HepG2 (cell line): ENCODE results near the gene KANSL1. TPM values are rescaled to one million over a fixed set of nuclear protein-coding genes. Genes with fewer than 3 reads are reported as not detected.

Experiments used
- DR1 ChIP-seq: sonication (generic); formaldehyde crosslinking; IDR thresholded peaks from 2 replicates; pipeline ENCODE4 v1.8.0; 2021; ENCODE audit warnings: mild to moderate bottlenecking, missing genetic modification reagents, inconsistent platforms
- FOXA3 ChIP-seq: IDR thresholded peaks from 2 replicates; pipeline ENCODE4 v1.6.1; 2016; ENCODE audit warnings: missing genetic modification reagents, missing compliant biosample characterization
- ISL2 ChIP-seq: sonication (generic); formaldehyde crosslinking; IDR thresholded peaks from 2 replicates; pipeline ENCODE4 v1.5.0; 2020; ENCODE audit warnings: missing genetic modification reagents
- KLF15 ChIP-seq: sonication (generic); formaldehyde crosslinking; IDR thresholded peaks from 2 replicates; pipeline ENCODE4 v1.8.1; 2023; ENCODE audit warnings: borderline replicate concordance, mild to moderate bottlenecking, inconsistent platforms, missing genetic modification reagents, mixed read lengths
- KLF16 ChIP-seq, 2 experiments: sonication (generic) in 1 of 2; formaldehyde crosslinking in 1 of 2; IDR thresholded peaks; 2 replicates each; pipeline versions ENCODE4 v1.6.1 to v1.8.0; 2016 to 2023; ENCODE audit warnings: missing genetic modification reagents in 2 of 2, missing compliant biosample characterization in 1 of 2
- KLF6 ChIP-seq: IDR thresholded peaks from 2 replicates; pipeline ENCODE4 v1.8.0; 2016; ENCODE audit warnings: missing biosample characterization, missing genetic modification reagents
- MEF2D ChIP-seq: sonication (generic); formaldehyde crosslinking; IDR thresholded peaks from 2 replicates; pipeline ENCODE4 v1.5.1; 2020; ENCODE audit warnings: mild to moderate bottlenecking, missing genetic modification reagents
- NFE2L1 ChIP-seq: sonication (generic); formaldehyde crosslinking; IDR thresholded peaks from 2 replicates; pipeline ENCODE4 v1.4.0; 2020; ENCODE audit warnings: missing genetic modification reagents, mild to moderate bottlenecking, borderline replicate concordance
- POLR2AphosphoS5 ChIP-seq: IDR thresholded peaks from 2 replicates; pipeline ENCODE4 v1.6.1; 2012; ENCODE audit warnings: low read depth, low read length
- PRPF4 ChIP-seq: fragments of 200-400 bp; formaldehyde crosslinking; IDR thresholded peaks from 2 replicates; pipeline ENCODE4 v1.6.1; 2016; ENCODE audit warnings: low read length, low read depth; ENCODE audit not compliant: poor library complexity, severe bottlenecking
- SMARCC2 ChIP-seq: fragments of 450-650 bp; IDR thresholded peaks from 2 replicates; pipeline ENCODE4 v1.6.1; 2017; ENCODE audit warnings: antibody characterized with exemption, mild to moderate bottlenecking
- SUZ12 ChIP-seq: fragments of 150-350 bp; IDR thresholded peaks from 2 replicates; pipeline ENCODE4 v1.6.1; 2014; ENCODE audit warnings: low read depth, low read length
- YY1 ChIP-seq: IDR thresholded peaks from 2 replicates; pipeline ENCODE4 v1.6.1; 2011; ENCODE audit warnings: low read length, low read depth, moderate library complexity, mild to moderate bottlenecking; ENCODE audit not compliant: insufficient read depth, insufficient replicate concordance
- ZC3H13 ChIP-seq: sonication (generic); formaldehyde crosslinking; IDR thresholded peaks from 2 replicates; pipeline ENCODE4 v1.8.1; 2023; ENCODE audit warnings: mild to moderate bottlenecking, missing genetic modification reagents, moderate library complexity
- ZNF205 ChIP-seq: IDR thresholded peaks from 2 replicates; pipeline ENCODE4 v1.6.1; 2018; ENCODE audit warnings: missing biosample characterization, missing genetic modification reagents
- ZNF225 ChIP-seq: sonication (generic); formaldehyde crosslinking; IDR thresholded peaks from 2 replicates; pipeline ENCODE4 v1.4.0; 2020; ENCODE audit warnings: mild to moderate bottlenecking, missing genetic modification reagents
- ZNF253 ChIP-seq: sonication (generic); formaldehyde crosslinking; IDR thresholded peaks from 2 replicates; pipeline ENCODE4 v1.8.0; 2022; ENCODE audit warnings: mild to moderate bottlenecking, missing genetic modification reagents, borderline replicate concordance
- ZNF329 ChIP-seq: sonication (generic); formaldehyde crosslinking; IDR thresholded peaks from 2 replicates; pipeline ENCODE4 v1.9.0; 2021; ENCODE audit warnings: low read depth, mild to moderate bottlenecking, missing genetic modification reagents
- ZNF343 ChIP-seq: sonication (generic); formaldehyde crosslinking; IDR thresholded peaks from 2 replicates; pipeline ENCODE4 v1.4.0; 2020; ENCODE audit warnings: mild to moderate bottlenecking, missing genetic modification reagents
- ZNF784 ChIP-seq: sonication (generic); formaldehyde crosslinking; IDR thresholded peaks from 2 replicates; pipeline ENCODE4 v1.5.1; 2020; ENCODE audit warnings: missing genetic modification reagents, mild to moderate bottlenecking, borderline replicate concordance
- polyA plus RNA-seq, 8 experiments: library from polyadenylated mRNA; depleted of rRNA in 3 of 8; stranded (reverse) in 7 of 8; unstranded in 1 of 8; fragments of >200 nt; fragmentation: Illumina TruSeq in 4 of 8; extraction: Trizol in 4 of 8; gene quantifications; 2 replicates each; pipeline versions ENCODE4 v1.2.1 to v1.2.3, GENCODE V29; 2011 to 2016; ENCODE audit warnings: low read depth in 4 of 8, missing spikeins in 1 of 8, mixed read lengths in 1 of 8; ENCODE audit not compliant: insufficient read depth in 1 of 8
- total RNA-seq, 5 experiments: library from RNA; depleted of rRNA; stranded (reverse); fragments of >200 nt; fragmentation: Illumina TruSeq; extraction: Trizol; gene quantifications; 2 replicates each; pipeline ENCODE4 v1.2.3, GENCODE V29; 2016; ENCODE audit warnings: low read depth in 1 of 5
- TF ChIP-seq, protein P1 (sequence below): sonication (generic); formaldehyde crosslinking; conservative IDR thresholded peaks from 2 replicates; pipeline ENCODE4 v1.8.0; 2022; ENCODE audit warnings: mild to moderate bottlenecking, moderate library complexity, missing genetic modification reagents
- TF ChIP-seq, protein P2 (sequence below): sonication (generic); formaldehyde crosslinking; IDR thresholded peaks from 2 replicates; pipeline ENCODE4 v1.4.0; 2020; ENCODE audit warnings: mild to moderate bottlenecking, missing genetic modification reagents
- TF ChIP-seq, protein P3 (sequence below): sonication (generic); formaldehyde crosslinking; IDR thresholded peaks from 2 replicates; pipeline ENCODE4 v1.4.0; 2020; ENCODE audit warnings: missing genetic modification reagents
- TF ChIP-seq, protein P4 (sequence below): sonication (generic); formaldehyde crosslinking; IDR thresholded peaks from 2 replicates; pipeline ENCODE4 v1.4.0; 2020; ENCODE audit warnings: missing genetic modification reagents

The KANSL1 gene
- total and polyA plus RNA-seq, 2 of the 13 experiments (the other 11 are each of a cell fraction or from before 2014, with no cell fraction given) = 24.0 to 59.6 TPM

DNA sequence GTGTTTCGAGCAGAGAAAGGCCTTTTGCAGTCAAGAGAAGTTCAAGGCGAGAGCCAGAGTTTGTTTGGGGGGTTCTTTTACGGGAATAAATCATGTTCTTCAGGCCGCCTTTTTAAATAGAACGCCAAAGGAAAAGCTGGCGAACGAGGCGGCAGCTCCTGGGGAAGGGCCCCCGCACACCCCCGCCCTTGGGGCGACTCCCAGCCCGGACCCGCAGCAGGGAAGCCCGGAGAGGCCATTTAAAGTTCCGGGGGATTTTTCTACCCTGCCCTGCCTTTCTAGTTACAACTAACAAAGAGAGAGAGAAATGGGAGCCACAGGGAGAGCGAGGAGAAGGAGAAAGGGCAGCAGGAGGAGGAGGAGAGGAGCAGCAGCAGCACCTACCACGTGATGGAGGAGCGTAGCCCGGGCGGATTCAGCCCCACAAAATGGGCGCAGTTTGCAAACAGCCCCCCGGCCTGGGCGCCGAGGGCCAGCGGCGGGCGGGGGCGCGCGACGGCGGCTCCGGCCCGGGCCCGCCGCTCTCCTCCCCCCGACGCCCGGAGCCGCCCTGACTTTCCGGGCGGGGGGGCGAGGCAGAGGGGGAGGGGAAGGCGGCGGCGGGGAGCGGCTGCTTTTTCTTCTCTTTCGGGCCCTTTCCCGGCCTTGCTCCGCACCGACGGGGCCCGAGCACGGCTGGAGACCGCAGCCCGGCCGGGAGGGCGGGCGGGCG is 634 bp downstream of the KANSL1 start (continued):
- TF ChIP-seq NFE2L1 = no peak
- TF ChIP-seq, protein P1, sequence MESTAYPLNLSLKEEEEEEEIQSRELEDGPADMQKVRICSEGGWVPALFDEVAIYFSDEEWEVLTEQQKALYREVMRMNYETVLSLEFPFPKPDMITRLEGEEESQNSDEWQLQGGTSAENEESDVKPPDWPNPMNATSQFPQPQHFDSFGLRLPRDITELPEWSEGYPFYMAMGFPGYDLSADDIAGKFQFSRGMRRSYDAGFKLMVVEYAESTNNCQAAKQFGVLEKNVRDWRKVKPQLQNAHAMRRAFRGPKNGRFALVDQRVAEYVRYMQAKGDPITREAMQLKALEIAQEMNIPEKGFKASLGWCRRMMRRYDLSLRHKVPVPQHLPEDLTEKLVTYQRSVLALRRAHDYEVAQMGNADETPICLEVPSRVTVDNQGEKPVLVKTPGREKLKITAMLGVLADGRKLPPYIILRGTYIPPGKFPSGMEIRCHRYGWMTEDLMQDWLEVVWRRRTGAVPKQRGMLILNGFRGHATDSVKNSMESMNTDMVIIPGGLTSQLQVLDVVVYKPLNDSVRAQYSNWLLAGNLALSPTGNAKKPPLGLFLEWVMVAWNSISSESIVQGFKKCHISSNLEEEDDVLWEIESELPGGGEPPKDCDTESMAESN (CRISPR knock-in tag) = 0 out of 2 replicates have a peak, but pooled peaks have one; percentile 9
- no peak for TF ChIP-seq ZNF784 (CRISPR knock-in tag)
- TF ChIP-seq KLF15 (CRISPR knock-in tag) = no peak
- peak; percentile 74 for TF ChIP-seq YY1
- TF ChIP-seq, protein P2, sequence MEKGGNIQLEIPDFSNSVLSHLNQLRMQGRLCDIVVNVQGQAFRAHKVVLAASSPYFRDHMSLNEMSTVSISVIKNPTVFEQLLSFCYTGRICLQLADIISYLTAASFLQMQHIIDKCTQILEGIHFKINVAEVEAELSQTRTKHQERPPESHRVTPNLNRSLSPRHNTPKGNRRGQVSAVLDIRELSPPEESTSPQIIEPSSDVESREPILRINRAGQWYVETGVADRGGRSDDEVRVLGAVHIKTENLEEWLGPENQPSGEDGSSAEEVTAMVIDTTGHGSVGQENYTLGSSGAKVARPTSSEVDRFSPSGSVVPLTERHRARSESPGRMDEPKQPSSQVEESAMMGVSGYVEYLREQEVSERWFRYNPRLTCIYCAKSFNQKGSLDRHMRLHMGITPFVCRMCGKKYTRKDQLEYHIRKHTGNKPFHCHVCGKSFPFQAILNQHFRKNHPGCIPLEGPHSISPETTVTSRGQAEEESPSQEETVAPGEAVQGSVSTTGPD (CRISPR knock-in tag) = no peak
- no peak for TF ChIP-seq ZNF205 (CRISPR knock-in tag)
- TF ChIP-seq DR1 (CRISPR knock-in tag) = no peak
- no peak for TF ChIP-seq MEF2D (CRISPR knock-in tag)
- TF ChIP-seq ZNF253 = no peak
- TF ChIP-seq, protein P3, sequence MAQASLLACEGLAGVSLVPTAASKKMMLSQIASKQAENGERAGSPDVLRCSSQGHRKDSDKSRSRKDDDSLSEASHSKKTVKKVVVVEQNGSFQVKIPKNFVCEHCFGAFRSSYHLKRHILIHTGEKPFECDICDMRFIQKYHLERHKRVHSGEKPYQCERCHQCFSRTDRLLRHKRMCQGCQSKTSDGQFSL (CRISPR knock-in tag) = no peak
- TF ChIP-seq ZNF225 (CRISPR knock-in tag) = no peak
- TF ChIP-seq ZNF329 = no peak
- no peak for TF ChIP-seq SUZ12
- peak; percentile 40; the same call in 1 of the 2 replicates for TF ChIP-seq ISL2 (CRISPR knock-in tag)
- TF ChIP-seq POLR2AphosphoS5 = peak; percentile 39
- no peak for TF ChIP-seq ZC3H13 (CRISPR knock-in tag)
- TF ChIP-seq KLF16 (CRISPR knock-in tag; IDR thresholded peaks at IDR 0.05) = 0 out of 4 replicates have a peak, but pooled peaks of 1 of the 2 experiments have one; percentile 41
- no peak for TF ChIP-seq SMARCC2
- 0 out of 2 replicates have a peak, but pooled peaks have one; percentile 16 for TF ChIP-seq ZNF343
- TF ChIP-seq, protein P4, sequence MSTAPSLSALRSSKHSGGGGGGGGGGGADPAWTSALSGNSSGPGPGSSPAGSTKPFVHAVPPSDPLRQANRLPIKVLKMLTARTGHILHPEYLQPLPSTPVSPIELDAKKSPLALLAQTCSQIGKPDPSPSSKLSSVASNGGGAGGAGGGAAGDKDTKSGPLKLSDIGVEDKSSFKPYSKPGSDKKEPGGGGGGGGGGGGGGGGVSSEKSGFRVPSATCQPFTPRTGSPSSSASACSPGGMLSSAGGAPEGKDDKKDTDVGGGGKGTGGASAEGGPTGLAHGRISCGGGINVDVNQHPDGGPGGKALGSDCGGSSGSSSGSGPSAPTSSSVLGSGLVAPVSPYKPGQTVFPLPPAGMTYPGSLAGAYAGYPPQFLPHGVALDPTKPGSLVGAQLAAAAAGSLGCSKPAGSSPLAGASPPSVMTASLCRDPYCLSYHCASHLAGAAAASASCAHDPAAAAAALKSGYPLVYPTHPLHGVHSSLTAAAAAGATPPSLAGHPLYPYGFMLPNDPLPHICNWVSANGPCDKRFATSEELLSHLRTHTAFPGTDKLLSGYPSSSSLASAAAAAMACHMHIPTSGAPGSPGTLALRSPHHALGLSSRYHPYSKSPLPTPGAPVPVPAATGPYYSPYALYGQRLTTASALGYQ = no peak
- TF ChIP-seq KLF6 (CRISPR knock-in tag) = peak; percentile 20; the same call in 1 of the 2 replicates
- TF ChIP-seq FOXA3 (CRISPR knock-in tag) = peak; percentile 32; the same call in 1 of the 2 replicates
- TF ChIP-seq PRPF4 = no peak
